IMR-90 (cell line): Measurements from ENCODE around the gene CHRNA5. TPM values are rescaled to one million over a fixed set of nuclear protein-coding genes. Genes with fewer than 3 reads are reported as not detected.

ENCODE experiments used
- ATAC-seq: fragments of 200-7000 bp; cut with Tn5 transposase; 2 replicates; pipeline ENCODE4 v1.9.1; 2020; ENCODE audit warnings: low read depth, mild to moderate bottlenecking, moderate library complexity
- BruUV-seq: library from RNA; stranded (reverse); fragments of 400-500 nt; replicated peaks from 2 replicates; lab custom pipeline; 2021; lab: Mats Ljungman, UMichigan
- CTCF ChIA-PET: fragments of 300-600 bp; formaldehyde crosslinking; extraction: SDS; loops from one replicate; lab custom pipeline; 2021; ENCODE audit warnings: antibody characterized with exemption; lab: Yijun Ruan, JAX
- POLR2A ChIA-PET: fragments of 300-600 bp; sonication (Branson Sonifier 250); formaldehyde crosslinking; loops from one replicate; lab custom pipeline; 2022; ENCODE audit warnings: antibody characterized with exemption; ENCODE audit not compliant: unreplicated experiment; lab: Charles Lee
- DNase-seq: peaks from one replicate; pipeline ENCODE4 v3.0.0; 2013
- H2AFZ ChIP-seq: replicated peaks from 2 replicates; pipeline ENCODE3; 2013; ENCODE audit warnings: low read length, mild to moderate bottlenecking; ENCODE audit not compliant: poor library complexity
- H2AK5ac ChIP-seq: 2 replicates; pipeline ENCODE4 v1.6.1; 2013; ENCODE audit warnings: low read depth, low read length, inconsistent platforms
- H2AK9ac ChIP-seq: replicated peaks from 2 replicates; pipeline ENCODE3; 2013; ENCODE audit warnings: mild to moderate bottlenecking, low read depth, low read length, moderate library complexity; ENCODE audit not compliant: poor library complexity
- H2BK120ac ChIP-seq: 2 replicates; pipeline ENCODE4 v1.6.1; 2013; ENCODE audit warnings: low read depth, low read length, inconsistent platforms
- H2BK15ac ChIP-seq: 3 replicates; pipeline ENCODE4 v1.6.1; 2013; ENCODE audit warnings: low read depth, low read length, inconsistent platforms
- H2BK20ac ChIP-seq: 2 replicates; pipeline ENCODE4 v1.6.1; 2013; ENCODE audit warnings: low read depth, mild to moderate bottlenecking, inconsistent platforms, low read length, moderate library complexity
- H2BK5ac ChIP-seq: 2 replicates; pipeline ENCODE4 v1.6.1; 2013; ENCODE audit warnings: mild to moderate bottlenecking, low read depth, low read length, inconsistent platforms; ENCODE audit not compliant: poor library complexity, severe bottlenecking
- H3K14ac ChIP-seq: replicated peaks from 2 replicates; pipeline ENCODE4 v1.6.1; 2013; ENCODE audit warnings: low read depth, low read length, inconsistent platforms
- H3K18ac ChIP-seq: 2 replicates; pipeline ENCODE4 v1.6.1; 2013; ENCODE audit warnings: low read depth, low read length, control low read depth
- H3K23ac ChIP-seq: 2 replicates; pipeline ENCODE4 v1.6.1; 2013; ENCODE audit warnings: low read depth, low read length, inconsistent platforms
- H3K27ac ChIP-seq: 2 replicates; pipeline ENCODE4 v1.5.1; 2013; ENCODE audit warnings: mild to moderate bottlenecking, control low read depth, low read length; ENCODE audit not compliant: insufficient read depth
- H3K27me3 ChIP-seq: 2 replicates; pipeline ENCODE4 v1.6.1; 2013; ENCODE audit warnings: low read length; ENCODE audit not compliant: control insufficient read depth, insufficient read depth
- H3K36me3 ChIP-seq: 2 replicates; pipeline ENCODE4 v1.6.1; 2013; ENCODE audit warnings: low read length, mixed read lengths; ENCODE audit not compliant: control insufficient read depth, insufficient read depth
- H3K4ac ChIP-seq: 2 replicates; pipeline ENCODE4 v1.6.1; 2013; ENCODE audit warnings: low read depth, low read length, inconsistent platforms
- H3K4me1 ChIP-seq: 2 replicates; pipeline ENCODE4 v1.6.1; 2013; ENCODE audit warnings: low read length, mixed read lengths; ENCODE audit not compliant: control insufficient read depth, insufficient read depth
- H3K4me2 ChIP-seq: 2 replicates; pipeline ENCODE4 v1.6.1; 2013; ENCODE audit warnings: low read depth, mild to moderate bottlenecking, control low read depth, low read length, moderate library complexity
- H3K4me3 ChIP-seq: 2 replicates; pipeline ENCODE4 v1.5.1; 2013; ENCODE audit warnings: low read depth, mild to moderate bottlenecking, control low read depth, low read length, moderate library complexity; ENCODE audit not compliant: insufficient read depth
- H3K56ac ChIP-seq: 2 replicates; pipeline ENCODE4 v1.6.1; 2013; ENCODE audit warnings: low read length, inconsistent platforms; ENCODE audit not compliant: insufficient read depth; ENCODE audit errors: extremely low read depth
- H3K79me1 ChIP-seq, 2 experiments: 2 replicates each; pipeline ENCODE4 v1.6.1; 2013; ENCODE audit warnings: low read length in 2 of 2, inconsistent platforms in 1 of 2, low read depth in 1 of 2
- H3K9ac ChIP-seq: 2 replicates; pipeline ENCODE4 v1.6.1; 2013; ENCODE audit warnings: low read depth, low read length, control low read depth
- H3K9me1 ChIP-seq: 2 replicates; pipeline ENCODE4 v1.6.1; 2013; ENCODE audit warnings: low read length, inconsistent platforms; ENCODE audit not compliant: insufficient read depth
- H3K9me3 ChIP-seq: 2 replicates; pipeline ENCODE4 v1.6.1; 2013; ENCODE audit warnings: low read length; ENCODE audit not compliant: control insufficient read depth, insufficient read depth
- H4K20me1 ChIP-seq: 2 replicates; pipeline ENCODE4 v1.6.1; 2013; ENCODE audit warnings: low read length, inconsistent platforms; ENCODE audit not compliant: insufficient read depth
- H4K5ac ChIP-seq: 2 replicates; pipeline ENCODE4 v1.6.1; 2013; ENCODE audit warnings: mild to moderate bottlenecking, low read depth, low read length, control low read depth
- H4K8ac ChIP-seq, 2 experiments: 2 replicates each; pipeline ENCODE4 v1.6.1; 2013; ENCODE audit warnings: low read depth in 2 of 2, low read length in 2 of 2, control low read depth in 1 of 2, inconsistent platforms in 1 of 2
- H4K91ac ChIP-seq: 2 replicates; pipeline ENCODE4 v1.6.1; 2013; ENCODE audit warnings: low read depth, low read length, inconsistent platforms; ENCODE audit not compliant: insufficient read depth
- BHLHE40 ChIP-seq: fragments of 150-350 bp; IDR thresholded peaks from 2 replicates; pipeline ENCODE4 v1.6.1; 2016; ENCODE audit warnings: mild to moderate bottlenecking, low read depth, low read length
- CTCF ChIP-seq: conservative IDR thresholded peaks from 2 replicates; pipeline ENCODE4 v1.5.1; 2012; ENCODE audit warnings: mild to moderate bottlenecking, low read depth, low read length, improper control_type of control experiment
- ELK1 ChIP-seq: fragments of 150-350 bp; IDR thresholded peaks from 2 replicates; pipeline ENCODE4 v1.6.1; 2016; ENCODE audit warnings: low read depth, mild to moderate bottlenecking, low read length, moderate library complexity, borderline replicate concordance
- FOS ChIP-seq: fragments of 150-350 bp; IDR thresholded peaks from 2 replicates; pipeline ENCODE4 v1.6.1; 2016; ENCODE audit warnings: low read depth, low read length
- MAZ ChIP-seq: IDR thresholded peaks from 2 replicates; pipeline ENCODE4 v1.6.1; 2012; ENCODE audit warnings: low read depth, mild to moderate bottlenecking, low read length, improper control_type of control experiment, moderate library complexity, borderline replicate concordance
- MXI1 ChIP-seq: IDR thresholded peaks from 2 replicates; pipeline ENCODE4 v1.6.1; 2012; ENCODE audit warnings: low read depth, mild to moderate bottlenecking, low read length, moderate library complexity, borderline replicate concordance
- POLR2A ChIP-seq: IDR thresholded peaks from 2 replicates; pipeline ENCODE4 v1.6.1; 2012; ENCODE audit warnings: mild to moderate bottlenecking, low read depth, low read length
- RAD21 ChIP-seq: IDR thresholded peaks from 2 replicates; pipeline ENCODE4 v1.6.1; 2012; ENCODE audit warnings: low read length, improper control_type of control experiment
- RCOR1 ChIP-seq: IDR thresholded peaks from 2 replicates; pipeline ENCODE4 v1.6.1; 2012; ENCODE audit warnings: mild to moderate bottlenecking, low read length, improper control_type of control experiment; ENCODE audit not compliant: insufficient replicate concordance
- RFX5 ChIP-seq: IDR thresholded peaks from 2 replicates; pipeline ENCODE4 v1.8.0; 2012; ENCODE audit warnings: low read depth, mild to moderate bottlenecking, low read length, moderate library complexity
- SMC3 ChIP-seq: fragments of 150-350 bp; IDR thresholded peaks from 2 replicates; pipeline ENCODE4 v1.6.1; 2016; ENCODE audit warnings: low read depth, mild to moderate bottlenecking, antibody characterized with exemption, low read length, moderate library complexity
- USF2 ChIP-seq: fragments of 150-350 bp; IDR thresholded peaks from 2 replicates; pipeline ENCODE4 v1.6.1; 2017; ENCODE audit warnings: mild to moderate bottlenecking, antibody characterized with exemption, low read length, low read depth
- WGBS, 2 experiments: methylation state at CpG; one replicate each; pipeline versions ENCODE4 v1.1.5 to v1.1.7; 2013; ENCODE audit warnings: missing lambda C conversion rate in 2 of 2; ENCODE audit not compliant: insufficient read length in 1 of 2; ENCODE audit errors: extremely low coverage in 2 of 2; 5-methylcytosine and 5-hydroxymethylcytosine counted together
- dilution Hi-C: fragments of 300-500 bp; cut with HindIII; formaldehyde crosslinking; loops from one replicate; pipeline ENCODE4 v1.14.3; 2018; ENCODE audit warnings: low sequenced_read_pairs; ENCODE audit not compliant: unreplicated experiment
- in situ Hi-C: fragments of 300-500 bp; cut with MboI; formaldehyde crosslinking; loops from 3 replicates; pipeline ENCODE4 v1.14.3; 2019; ENCODE audit warnings: low sequenced_read_pairs, inconsistent platforms, mixed read lengths
- intact Hi-C: fragments of 100-400 bp; cut with micrococcal nuclease; formaldehyde crosslinking; loops from 2 replicates; pipeline ENCODE4 v1.10.0; 2022
- polyA plus RNA-seq, 3 experiments: library from polyadenylated mRNA; depleted of rRNA; stranded (reverse); fragments of >200 nt; gene quantifications; 2 replicates each; pipeline ENCODE4 v1.2.3, GENCODE V29; 2012; ENCODE audit warnings: low replicate concordance in 1 of 3
- total RNA-seq: library from RNA; depleted of rRNA; stranded (reverse); fragments of >200 nt; gene quantifications from 2 replicates; pipeline ENCODE4 v1.2.3, GENCODE V29; 2012

CHRNA5 gene
- total and polyA plus RNA-seq, 2 of the 4 experiments (the other 2 are of a cell fraction) = 0.54 to 0.94 TPM

GRCh38 chr15:78634210-78635145 lies 69.2 kb downstream of the CHRNA5 start:
- H2AK5ac ChIP-seq = no peak overlapping the region
- WGBS, 2 experiments = no CpG with 5 or more reads among the region's 12 CpGs
- no peak for ATAC-seq

More at GRCh38 chr15:78634210-78635145, 69.2 kb downstream of the CHRNA5 start:
- in situ Hi-C loops (no loop called here), dilution Hi-C loops (no loop called here), intact Hi-C loops (loop anchor here (5.0 kb wide), 1 partner anchor 378 kb away; no protein-coding TSS in a partner anchor)
- Histone ChIP-seq H2BK120ac (no peak overlapping the region), H4K20me1 (no peaks in the 10 kb centered on the region), H3K9ac (no peak overlapping the region), H2AK9ac (peak overlapping the region; percentile 55), H3K9me3 (peaks cover 5% of the 10 kb centered on the region), H3K14ac (no peak overlapping the region), H3K18ac (no peak overlapping the region), H2BK15ac (no peak overlapping the region), H3K27me3 (peaks cover 34% of the 10 kb centered on the region), H3K4ac (no peak overlapping the region), H2AFZ (peak overlapping the region; percentile 21), H2BK5ac (no peak overlapping the region), H2BK20ac (no peak overlapping the region), H3K4me1 (no peaks in the 10 kb centered on the region), H3K4me3 (no peak overlapping the region), H3K36me3 (no peaks in the 10 kb centered on the region), H4K91ac (no peak overlapping the region), H3K23ac (no peak overlapping the region), H3K56ac (no peak overlapping the region), H3K27ac (no peak overlapping the region), H3K79me1 (no peaks in the 10 kb centered on the region), H4K8ac (no peak overlapping the region), H3K9me1 (no peaks in the 10 kb centered on the region), H3K4me2 (no peak overlapping the region), H4K5ac (no peak overlapping the region)
- no peak for DNase-seq
- TF ChIP-seq USF2 = no peak
- no peak for TF ChIP-seq MAZ
- TF ChIP-seq RCOR1 = no peak
- TF ChIP-seq MXI1 = no peak
- no peak for TF ChIP-seq BHLHE40
- TF ChIP-seq RFX5 = no peak
- TF ChIP-seq ELK1 = no peak
- TF ChIP-seq CTCF = no peak
- no peak for TF ChIP-seq FOS
- TF ChIP-seq RAD21 = no peak
- no peak for TF ChIP-seq POLR2A
- TF ChIP-seq SMC3 = no peak
- CTCF ChIA-PET = no interaction called here
- no TSS peak for BruUV-seq
- POLR2A ChIA-PET = no interaction called here
